ENCODE data around the gene MRPL4. TPM values are rescaled to one million over a fixed set of nuclear protein-coding genes. Genes with fewer than 3 reads are reported as not detected.

MRPL4 gene
- total RNA-seq, 4 donors from 2014 or later, result 77.2 to 90.8 (median 83.5) TPM

DNA sequence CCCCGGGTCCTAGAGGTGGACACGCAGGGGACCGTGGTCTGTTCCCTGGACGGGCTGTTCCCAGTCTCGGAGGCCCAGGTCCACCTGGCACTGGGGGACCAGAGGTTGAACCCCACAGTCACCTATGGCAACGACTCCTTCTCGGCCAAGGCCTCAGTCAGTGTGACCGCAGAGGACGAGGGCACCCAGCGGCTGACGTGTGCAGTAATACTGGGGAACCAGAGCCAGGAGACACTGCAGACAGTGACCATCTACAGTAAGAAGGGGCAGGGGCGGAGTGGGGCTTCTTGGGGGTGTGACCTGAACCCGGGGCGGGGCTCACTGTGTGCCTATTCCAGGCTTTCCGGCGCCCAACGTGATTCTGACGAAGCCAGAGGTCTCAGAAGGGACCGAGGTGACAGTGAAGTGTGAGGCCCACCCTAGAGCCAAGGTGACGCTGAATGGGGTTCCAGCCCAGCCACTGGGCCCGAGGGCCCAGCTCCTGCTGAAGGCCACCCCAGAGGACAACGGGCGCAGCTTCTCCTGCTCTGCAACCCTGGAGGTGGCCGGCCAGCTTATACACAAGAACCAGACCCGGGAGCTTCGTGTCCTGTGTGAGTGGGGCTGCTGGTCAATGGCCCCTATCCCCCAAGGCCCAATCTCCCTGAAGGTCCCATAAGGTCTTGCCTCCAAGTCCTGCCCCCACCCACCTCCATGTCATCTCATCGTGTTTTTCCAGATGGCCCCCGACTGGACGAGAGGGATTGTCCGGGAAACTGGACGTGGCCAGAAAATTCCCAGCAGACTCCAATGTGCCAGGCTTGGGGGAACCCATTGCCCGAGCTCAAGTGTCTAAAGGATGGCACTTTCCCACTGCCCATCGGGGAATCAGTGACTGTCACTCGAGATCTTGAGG lies 32.3 kb downstream of the MRPL4 start:
- TF ChIP-seq, protein P1, sequence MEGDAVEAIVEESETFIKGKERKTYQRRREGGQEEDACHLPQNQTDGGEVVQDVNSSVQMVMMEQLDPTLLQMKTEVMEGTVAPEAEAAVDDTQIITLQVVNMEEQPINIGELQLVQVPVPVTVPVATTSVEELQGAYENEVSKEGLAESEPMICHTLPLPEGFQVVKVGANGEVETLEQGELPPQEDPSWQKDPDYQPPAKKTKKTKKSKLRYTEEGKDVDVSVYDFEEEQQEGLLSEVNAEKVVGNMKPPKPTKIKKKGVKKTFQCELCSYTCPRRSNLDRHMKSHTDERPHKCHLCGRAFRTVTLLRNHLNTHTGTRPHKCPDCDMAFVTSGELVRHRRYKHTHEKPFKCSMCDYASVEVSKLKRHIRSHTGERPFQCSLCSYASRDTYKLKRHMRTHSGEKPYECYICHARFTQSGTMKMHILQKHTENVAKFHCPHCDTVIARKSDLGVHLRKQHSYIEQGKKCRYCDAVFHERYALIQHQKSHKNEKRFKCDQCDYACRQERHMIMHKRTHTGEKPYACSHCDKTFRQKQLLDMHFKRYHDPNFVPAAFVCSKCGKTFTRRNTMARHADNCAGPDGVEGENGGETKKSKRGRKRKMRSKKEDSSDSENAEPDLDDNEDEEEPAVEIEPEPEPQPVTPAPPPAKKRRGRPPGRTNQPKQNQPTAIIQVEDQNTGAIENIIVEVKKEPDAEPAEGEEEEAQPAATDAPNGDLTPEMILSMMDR (IDR thresholded peaks at IDR 0.05), result no peak
- intact Hi-C loops (cut with DNase I; ENCODE audit: low total_unique reads), result no loop called here
- 91 to 94% methylated on average over 32 to 34 of the region's 34 CpGs for WGBS, 2 donors
- DNase-seq (ENCODE audit: low spot score in 2 of 2), result no peak
- no peak overlapping the region for H3K4me3 ChIP-seq (ENCODE audit: low read depth, poor library complexity, severe bottlenecking)

DNA sequence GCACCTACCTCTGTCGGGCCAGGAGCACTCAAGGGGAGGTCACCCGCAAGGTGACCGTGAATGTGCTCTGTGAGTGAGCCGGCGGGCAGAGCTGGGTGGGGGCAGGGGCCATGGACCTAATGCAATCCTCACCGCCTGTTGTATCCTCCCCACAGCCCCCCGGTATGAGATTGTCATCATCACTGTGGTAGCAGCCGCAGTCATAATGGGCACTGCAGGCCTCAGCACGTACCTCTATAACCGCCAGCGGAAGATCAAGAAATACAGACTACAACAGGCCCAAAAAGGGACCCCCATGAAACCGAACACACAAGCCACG lies 32.9 kb downstream of the MRPL4 start:
- no peak overlapping the region for H3K4me3 ChIP-seq (ENCODE audit: low read depth, poor library complexity, severe bottlenecking)
- intact Hi-C loops (cut with DNase I; ENCODE audit: low total_unique reads), result no loop called here
- TF ChIP-seq, protein P1 (IDR thresholded peaks at IDR 0.05), result no peak
- TF ChIP-seq POLR2A (IDR thresholded peaks at IDR 0.05), result no peak
- no peak for DNase-seq (ENCODE audit: low spot score in 2 of 2)
- WGBS, 2 donors, result 94 to 95% methylated on average over 13 of the region's 13 CpGs

DNA sequence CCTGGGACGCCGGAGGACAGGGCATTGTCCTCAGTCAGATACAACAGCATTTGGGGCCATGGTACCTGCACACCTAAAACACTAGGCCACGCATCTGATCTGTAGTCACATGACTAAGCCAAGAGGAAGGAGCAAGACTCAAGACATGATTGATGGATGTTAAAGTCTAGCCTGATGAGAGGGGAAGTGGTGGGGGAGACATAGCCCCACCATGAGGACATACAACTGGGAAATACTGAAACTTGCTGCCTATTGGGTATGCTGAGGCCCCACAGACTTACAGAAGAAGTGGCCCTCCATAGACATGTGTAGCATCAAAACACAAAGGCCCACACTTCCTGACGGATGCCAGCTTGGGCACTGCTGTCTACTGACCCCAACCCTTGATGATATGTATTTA lies 33.4 kb downstream of the MRPL4 start:
- TF ChIP-seq, protein P1 (IDR thresholded peaks at IDR 0.05), result no peak
- no peak for TF ChIP-seq POLR2A (IDR thresholded peaks at IDR 0.05)
- H3K4me3 ChIP-seq (ENCODE audit: low read depth, poor library complexity, severe bottlenecking), result no peak overlapping the region
- DNase-seq (ENCODE audit: low spot score in 2 of 2), result no peak
- intact Hi-C loops (cut with DNase I; ENCODE audit: low total_unique reads), result no loop called here
- WGBS, 2 donors, result 91 to 96% methylated on average over 4 of the region's 4 CpGs

DNA sequence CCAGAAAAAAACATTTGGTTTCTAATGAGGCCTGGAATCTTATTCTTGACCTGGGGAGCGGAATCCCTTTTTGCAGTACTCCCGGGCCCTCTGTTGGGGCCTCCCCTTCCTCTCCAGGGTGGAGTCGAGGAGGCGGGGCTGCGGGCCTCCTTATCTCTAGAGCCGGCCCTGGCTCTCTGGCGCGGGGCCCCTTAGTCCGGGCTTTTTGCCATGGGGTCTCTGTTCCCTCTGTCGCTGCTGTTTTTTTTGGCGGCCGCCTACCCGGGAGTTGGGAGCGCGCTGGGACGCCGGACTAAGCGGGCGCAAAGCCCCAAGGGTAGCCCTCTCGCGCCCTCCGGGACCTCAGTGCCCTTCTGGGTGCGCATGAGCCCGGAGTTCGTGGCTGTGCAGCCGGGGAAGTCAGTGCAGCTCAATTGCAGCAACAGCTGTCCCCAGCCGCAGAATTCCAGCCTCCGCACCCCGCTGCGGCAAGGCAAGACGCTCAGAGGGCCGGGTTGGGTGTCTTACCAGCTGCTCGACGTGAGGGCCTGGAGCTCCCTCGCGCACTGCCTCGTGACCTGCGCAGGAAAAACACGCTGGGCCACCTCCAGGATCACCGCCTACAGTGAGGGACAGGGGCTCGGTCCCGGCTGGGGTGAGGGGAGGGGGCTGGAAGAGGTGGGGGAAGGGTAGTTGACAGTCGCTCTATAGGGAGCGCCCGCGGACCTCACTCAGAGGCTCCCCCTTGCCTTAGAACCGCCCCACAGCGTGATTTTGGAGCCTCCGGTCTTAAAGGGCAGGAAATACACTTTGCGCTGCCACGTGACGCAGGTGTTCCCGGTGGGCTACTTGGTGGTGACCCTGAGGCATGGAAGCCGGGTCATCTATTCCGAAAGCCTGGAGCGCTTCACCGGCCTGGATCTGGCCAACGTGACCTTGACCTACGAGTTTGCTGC lies 35.1 kb downstream of the MRPL4 start, which contains the start of gene ICAM4:
Gene ICAM4, plus strand, starts transcription at position 153 of the 935 bp plus-strand sequence. Its CDS starts 58 bp downstream, at position 211.
- no peak within 1 kb of the TSS for H3K4me3 ChIP-seq (ENCODE audit: low read depth, poor library complexity, severe bottlenecking)
- peak in 1 of 2 donors; percentile 91 for DNase-seq (ENCODE audit: low spot score in 2 of 2)
- TF ChIP-seq POLR2A (IDR thresholded peaks at IDR 0.05), result no peak
- TF ChIP-seq, protein P1 (IDR thresholded peaks at IDR 0.05), result no peak

DNA sequence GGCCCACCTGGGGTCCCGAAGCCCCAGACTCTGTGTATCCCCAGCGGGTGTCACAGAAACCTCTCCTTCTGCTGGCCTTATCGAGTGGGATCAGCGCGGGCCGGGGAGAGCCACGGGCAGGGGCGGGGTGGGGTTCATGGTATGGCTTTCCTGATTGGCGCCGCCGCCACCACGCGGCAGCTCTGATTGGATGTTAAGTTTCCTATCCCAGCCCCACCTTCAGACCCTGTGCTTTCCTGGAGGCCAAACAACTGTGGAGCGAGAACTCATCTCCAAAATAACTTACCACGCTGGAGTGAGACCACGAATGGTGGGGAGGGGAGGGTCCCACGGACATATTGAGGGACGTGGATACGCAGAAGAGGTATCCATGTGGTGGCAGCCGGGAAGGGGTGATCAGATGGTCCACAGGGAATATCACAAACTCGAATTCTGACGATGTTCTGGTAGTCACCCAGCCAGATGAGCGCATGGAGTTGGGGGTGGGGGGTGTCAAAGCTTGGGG lies 36.7 kb downstream of the MRPL4 start:
- intact Hi-C loops (cut with DNase I; ENCODE audit: low total_unique reads), result no loop called here
- H3K4me3 ChIP-seq (ENCODE audit: low read depth, poor library complexity, severe bottlenecking), result no peak overlapping the region
- 3 to 4% methylated on average over 23 of the region's 23 CpGs for WGBS, 2 donors
- DNase-seq (ENCODE audit: low spot score in 2 of 2), result no peak
- TF ChIP-seq, protein P1 (IDR thresholded peaks at IDR 0.05), result no peak
- no peak for TF ChIP-seq POLR2A (IDR thresholded peaks at IDR 0.05)

More for the DNA sequence above, 35.1 kb downstream of the MRPL4 start, which contains the start of gene ICAM4:
- WGBS, 2 donors, result 8 to 14% methylated on average over 28 to 45 of the region's 59 CpGs
- intact Hi-C loops (cut with DNase I; ENCODE audit: low total_unique reads), result no loop called here
